ENCODE results near the gene OR1J2.

OR1J2 gene

GRCh38 chr9:122546196-122546595, 35.6 kb downstream of the OR1J2 start:
- no peak for DNase-seq (ENCODE audit: low read depth in 4 of 4, low spot score in 1 of 4)

- no peak for DNase-seq (ENCODE audit: low read depth in 4 of 4, low spot score in 1 of 4)
These were observed 40.8 kb downstream of the OR1J2 start for GRCh38 chr9:122551371-122551770.

- no peak for DNase-seq (ENCODE audit: low read depth in 4 of 4, low spot score in 1 of 4)
These were observed 42.2 kb downstream of the OR1J2 start, which contains the start of gene OR1N2 for GRCh38 chr9:122552812-122553211. TSS of gene OR1N2 (plus strand) at chr9:122553112. CDS start at chr9:122553212, 100 bp downstream.
